Measurements from ENCODE around the gene HEG1. TPM values are rescaled to one million over a fixed set of nuclear protein-coding genes. Genes with fewer than 3 reads are reported as not detected.

The HEG1 gene
- total and polyA plus RNA-seq, 2 experiments from 2014 or later, result 1.8 to 8.8 TPM

DNA sequence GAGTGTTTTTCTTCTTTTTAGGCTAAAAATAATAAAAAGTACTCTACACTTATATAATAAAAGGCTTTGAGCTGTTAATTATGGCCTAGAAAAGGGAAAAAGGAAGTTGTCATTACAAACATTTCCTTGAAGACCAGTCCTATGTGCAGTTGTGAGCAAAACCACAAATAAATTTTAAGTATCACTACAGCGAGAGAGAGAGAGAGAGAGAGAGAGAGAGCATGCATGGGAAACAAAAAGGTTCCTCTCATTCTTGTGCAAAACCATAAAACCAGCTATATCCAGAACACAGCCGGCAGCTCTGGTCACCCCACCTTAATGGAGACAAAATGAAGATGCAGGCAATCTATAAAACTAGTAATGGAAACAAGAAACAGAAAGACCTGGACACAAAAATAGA lies 33.6 kb downstream of the HEG1 start:
- H3K27ac ChIP-seq (ENCODE audit: low read depth), result no peak overlapping the region
- H4K20me1 ChIP-seq (replicated peaks; ENCODE audit: insufficient read depth), result no peaks in the 10 kb centered on the region
- no peak overlapping the region for H3K4me3 ChIP-seq
- H3F3A ChIP-seq (replicated peaks; ENCODE audit: low read depth), result no peaks in the 10 kb centered on the region
- Mint-ChIP-seq H3K27ac (no peak overlapping the region), H3K4me3 (no peak overlapping the region), H3K9me3 (no peaks in the 10 kb centered on the region), H3K4me1 (peaks cover 4% of the 10 kb centered on the region; the same call in 2 of the 3 replicates), H3K36me3 (ENCODE audit: low read depth) (peaks cover 17% of the 10 kb centered on the region), H3K27me3 (ENCODE audit: insufficient read depth, low read depth, poor library complexity) (no peaks in the 10 kb centered on the region)
- H3K79me2 ChIP-seq (replicated peaks; ENCODE audit: insufficient read depth), result no peaks in the 10 kb centered on the region
- H3K36me3 ChIP-seq (ENCODE audit: insufficient read depth), result no peaks in the 10 kb centered on the region
- TF ChIP-seq EZH2phosphoT487 (IDR thresholded peaks at IDR 0.05; ENCODE audit: unreplicated experiment) (no peak), POLR2AphosphoS5 (IDR thresholded peaks at IDR 0.05; ENCODE audit: low read depth) (no peak), CTCF (conservative IDR thresholded peaks at IDR 0.05; ENCODE audit: low read depth in 2 of 2) (no peak), ZNF462 (CRISPR knock-in tag; IDR thresholded peaks at IDR 0.05) (no peak), ETS1 (IDR thresholded peaks at IDR 0.05) (no peak), ZNF331 (CRISPR knock-in tag; IDR thresholded peaks at IDR 0.05; ENCODE audit: low read depth) (no peak), EZH2 (IDR thresholded peaks at IDR 0.05; ENCODE audit: low read depth, unreplicated experiment) (no peak), NANOG (IDR thresholded peaks at IDR 0.05; ENCODE audit: borderline replicate concordance) (no peak), JUNB (IDR thresholded peaks at IDR 0.05; ENCODE audit: unreplicated experiment) (no peak)
- TF ChIP-seq, protein P1, sequence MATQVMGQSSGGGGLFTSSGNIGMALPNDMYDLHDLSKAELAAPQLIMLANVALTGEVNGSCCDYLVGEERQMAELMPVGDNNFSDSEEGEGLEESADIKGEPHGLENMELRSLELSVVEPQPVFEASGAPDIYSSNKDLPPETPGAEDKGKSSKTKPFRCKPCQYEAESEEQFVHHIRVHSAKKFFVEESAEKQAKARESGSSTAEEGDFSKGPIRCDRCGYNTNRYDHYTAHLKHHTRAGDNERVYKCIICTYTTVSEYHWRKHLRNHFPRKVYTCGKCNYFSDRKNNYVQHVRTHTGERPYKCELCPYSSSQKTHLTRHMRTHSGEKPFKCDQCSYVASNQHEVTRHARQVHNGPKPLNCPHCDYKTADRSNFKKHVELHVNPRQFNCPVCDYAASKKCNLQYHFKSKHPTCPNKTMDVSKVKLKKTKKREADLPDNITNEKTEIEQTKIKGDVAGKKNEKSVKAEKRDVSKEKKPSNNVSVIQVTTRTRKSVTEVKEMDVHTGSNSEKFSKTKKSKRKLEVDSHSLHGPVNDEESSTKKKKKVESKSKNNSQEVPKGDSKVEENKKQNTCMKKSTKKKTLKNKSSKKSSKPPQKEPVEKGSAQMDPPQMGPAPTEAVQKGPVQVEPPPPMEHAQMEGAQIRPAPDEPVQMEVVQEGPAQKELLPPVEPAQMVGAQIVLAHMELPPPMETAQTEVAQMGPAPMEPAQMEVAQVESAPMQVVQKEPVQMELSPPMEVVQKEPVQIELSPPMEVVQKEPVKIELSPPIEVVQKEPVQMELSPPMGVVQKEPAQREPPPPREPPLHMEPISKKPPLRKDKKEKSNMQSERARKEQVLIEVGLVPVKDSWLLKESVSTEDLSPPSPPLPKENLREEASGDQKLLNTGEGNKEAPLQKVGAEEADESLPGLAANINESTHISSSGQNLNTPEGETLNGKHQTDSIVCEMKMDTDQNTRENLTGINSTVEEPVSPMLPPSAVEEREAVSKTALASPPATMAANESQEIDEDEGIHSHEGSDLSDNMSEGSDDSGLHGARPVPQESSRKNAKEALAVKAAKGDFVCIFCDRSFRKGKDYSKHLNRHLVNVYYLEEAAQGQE (IDR thresholded peaks at IDR 0.05; ENCODE audit: unreplicated experiment), result no peak
- no peaks in the 10 kb centered on the region; the same call in 1 of the 2 replicates for H3K9me2 ChIP-seq (ENCODE audit: insufficient read depth)
- no peak for ATAC-seq
- no peaks in the 10 kb centered on the region for H3K27me3 ChIP-seq (ENCODE audit: insufficient read depth)
- H3K4me2 ChIP-seq, result no peak overlapping the region
- DNase-seq (ENCODE audit: low spot score), result no peak
- no peaks in the 10 kb centered on the region for H3K4me1 ChIP-seq (ENCODE audit: insufficient read depth)
- H2AFZ ChIP-seq, result no peak overlapping the region
